ENCODE results near the gene FAM219A.

- TF ChIP-seq, protein P1, sequence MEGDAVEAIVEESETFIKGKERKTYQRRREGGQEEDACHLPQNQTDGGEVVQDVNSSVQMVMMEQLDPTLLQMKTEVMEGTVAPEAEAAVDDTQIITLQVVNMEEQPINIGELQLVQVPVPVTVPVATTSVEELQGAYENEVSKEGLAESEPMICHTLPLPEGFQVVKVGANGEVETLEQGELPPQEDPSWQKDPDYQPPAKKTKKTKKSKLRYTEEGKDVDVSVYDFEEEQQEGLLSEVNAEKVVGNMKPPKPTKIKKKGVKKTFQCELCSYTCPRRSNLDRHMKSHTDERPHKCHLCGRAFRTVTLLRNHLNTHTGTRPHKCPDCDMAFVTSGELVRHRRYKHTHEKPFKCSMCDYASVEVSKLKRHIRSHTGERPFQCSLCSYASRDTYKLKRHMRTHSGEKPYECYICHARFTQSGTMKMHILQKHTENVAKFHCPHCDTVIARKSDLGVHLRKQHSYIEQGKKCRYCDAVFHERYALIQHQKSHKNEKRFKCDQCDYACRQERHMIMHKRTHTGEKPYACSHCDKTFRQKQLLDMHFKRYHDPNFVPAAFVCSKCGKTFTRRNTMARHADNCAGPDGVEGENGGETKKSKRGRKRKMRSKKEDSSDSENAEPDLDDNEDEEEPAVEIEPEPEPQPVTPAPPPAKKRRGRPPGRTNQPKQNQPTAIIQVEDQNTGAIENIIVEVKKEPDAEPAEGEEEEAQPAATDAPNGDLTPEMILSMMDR (conservative IDR thresholded peaks at IDR 0.05; ENCODE audit: low read length) = no peak
- TF ChIP-seq EZH2phosphoT487 (IDR thresholded peaks at IDR 0.05; ENCODE audit: borderline replicate concordance, low read depth, low read length) = no peak
Observed at GRCh38 chr9:34408173-34408572, 50.2 kb downstream of the FAM219A start.
